H1 (cell line): Measurements from ENCODE around the gene SEMA3A. TPM values are rescaled to one million over a fixed set of nuclear protein-coding genes. Genes with fewer than 3 reads are reported as not detected.

Source experiments
- GTF2F1 ChIP-seq: IDR thresholded peaks from 2 replicates; pipeline ENCODE4 v1.6.1; 2012; ENCODE audit warnings: low read depth, low read length, improper control_type of control experiment, borderline replicate concordance
- KDM5A ChIP-seq: fragments of 200-600 bp; IDR thresholded peaks from 2 replicates; pipeline ENCODE4 v1.7.1; 2012; ENCODE audit warnings: mild to moderate bottlenecking, low read length, inconsistent platforms, mixed read lengths
- POLR2AphosphoS5 ChIP-seq: IDR thresholded peaks from 2 replicates; pipeline ENCODE4 v1.6.1; 2011; ENCODE audit warnings: low read depth, low read length
- SUZ12 ChIP-seq: fragments of 200-600 bp; sonication (generic); IDR thresholded peaks from 2 replicates; pipeline ENCODE4 v1.6.1; 2012; ENCODE audit warnings: mild to moderate bottlenecking, inconsistent platforms, low read length, moderate library complexity, mixed read lengths
- polyA plus RNA-seq, 7 experiments: library from polyadenylated mRNA; depleted of rRNA in 3 of 7; stranded (reverse) in 5 of 7; unstranded in 2 of 7; fragments of >200 nt in 5 of 7; fragments of 200-250 nt in 2 of 7; gene quantifications; 1 replicate in 5 of 7; 2 replicates in 1 of 7; 4 replicates in 1 of 7; pipeline versions ENCODE4 v1.2.1 to v1.2.3, GENCODE V29; 2011 to 2013; ENCODE audit warnings: missing spikeins in 2 of 7, mixed read lengths in 2 of 7
- total RNA-seq: library from RNA; stranded (reverse); fragmentation: NEBNext Ultra II Directional; extraction: Animal tissue kit (Norgen Biotek cat#: 25700); gene quantifications from 2 replicates; pipeline ENCODE4 v1.2.1, GENCODE V29; 2021
- TF ChIP-seq, protein P1 (sequence below): IDR thresholded peaks from 2 replicates; pipeline ENCODE4 v1.6.1; 2012; ENCODE audit warnings: inconsistent platforms
- TF ChIP-seq, protein P2 (sequence below): IDR thresholded peaks from 2 replicates; pipeline ENCODE4 v1.6.1; 2011; ENCODE audit warnings: low read length, improper control_type of control experiment

Gene SEMA3A
- total and polyA plus RNA-seq, 2 of the 8 experiments (the other 6 are each of a cell fraction or from before 2014, with no cell fraction given), result 8.1 to 45.9 TPM

DNA sequence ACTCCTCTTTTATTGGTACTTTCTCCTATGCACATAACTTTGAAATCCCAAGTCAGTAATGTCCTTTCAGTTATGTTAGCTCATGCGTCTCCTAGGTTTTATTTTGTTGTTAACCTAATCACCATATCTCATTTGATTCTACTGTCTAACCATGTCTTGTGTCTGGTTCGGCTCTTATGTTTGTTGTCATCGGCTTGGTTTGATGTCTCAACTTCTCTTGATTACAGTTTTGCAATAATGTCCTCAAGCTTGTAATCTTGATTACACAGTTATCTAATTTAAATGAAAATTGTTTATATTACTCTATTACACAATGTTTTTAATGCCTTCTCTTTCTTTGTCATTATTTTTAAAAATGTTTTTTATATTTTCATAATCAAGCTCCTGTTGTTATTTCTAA, 35.9 kb upstream of the SEMA3A start (continued):
- TF ChIP-seq, protein P1, sequence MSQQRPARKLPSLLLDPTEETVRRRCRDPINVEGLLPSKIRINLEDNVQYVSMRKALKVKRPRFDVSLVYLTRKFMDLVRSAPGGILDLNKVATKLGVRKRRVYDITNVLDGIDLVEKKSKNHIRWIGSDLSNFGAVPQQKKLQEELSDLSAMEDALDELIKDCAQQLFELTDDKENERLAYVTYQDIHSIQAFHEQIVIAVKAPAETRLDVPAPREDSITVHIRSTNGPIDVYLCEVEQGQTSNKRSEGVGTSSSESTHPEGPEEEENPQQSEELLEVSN, result no peak
- TF ChIP-seq KDM5A, result no peak
- no peak for TF ChIP-seq SUZ12
- TF ChIP-seq GTF2F1, result no peak
- TF ChIP-seq POLR2AphosphoS5, result no peak
- TF ChIP-seq, protein P2, sequence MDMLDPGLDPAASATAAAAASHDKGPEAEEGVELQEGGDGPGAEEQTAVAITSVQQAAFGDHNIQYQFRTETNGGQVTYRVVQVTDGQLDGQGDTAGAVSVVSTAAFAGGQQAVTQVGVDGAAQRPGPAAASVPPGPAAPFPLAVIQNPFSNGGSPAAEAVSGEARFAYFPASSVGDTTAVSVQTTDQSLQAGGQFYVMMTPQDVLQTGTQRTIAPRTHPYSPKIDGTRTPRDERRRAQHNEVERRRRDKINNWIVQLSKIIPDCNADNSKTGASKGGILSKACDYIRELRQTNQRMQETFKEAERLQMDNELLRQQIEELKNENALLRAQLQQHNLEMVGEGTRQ, result no peak
- TF ChIP-seq, all 59 proteins: peak for 0
